SU-DHL-6 (cell line): ENCODE results near the gene SHC3.

ENCODE experiments used
- H2AFZ ChIP-seq: fragments of 200-600 bp; sonication (generic); 2 replicates; pipeline ENCODE4 v1.6.1; 2014; ENCODE audit warnings: low read depth, mild to moderate bottlenecking, moderate library complexity, mixed read lengths, antibody characterized with exemption, low read length; ENCODE audit not compliant: severe bottlenecking
- H3F3A ChIP-seq: fragments of 200-600 bp; shearing (Covaris generic); 2 replicates; pipeline ENCODE4 v1.6.0; 2016; ENCODE audit warnings: antibody characterized with exemption, mild to moderate bottlenecking; ENCODE audit not compliant: insufficient read depth
- H3K27ac ChIP-seq: fragments of 200-600 bp; sonication (generic); 2 replicates; pipeline ENCODE4 v1.5.1; 2016; ENCODE audit warnings: low read depth, mild to moderate bottlenecking, low read length, moderate library complexity, mixed read lengths
- H3K27me3 ChIP-seq: fragments of 200-600 bp; sonication (generic), shearing (Covaris generic); 2 replicates; pipeline ENCODE4 v1.6.0; 2014; ENCODE audit warnings: mild to moderate bottlenecking, low read length
- H3K36me3 ChIP-seq: fragments of 200-600 bp; sonication (generic); 2 replicates; pipeline ENCODE4 v1.6.1; 2014; ENCODE audit warnings: mild to moderate bottlenecking, low read length, mixed read lengths
- H3K4me2 ChIP-seq: fragments of 300-600, 200-600 bp; shearing (Covaris generic), sonication (generic); 2 replicates; pipeline ENCODE4 v1.6.0; 2014; ENCODE audit warnings: low read length, low read depth, mild to moderate bottlenecking; ENCODE audit not compliant: poor library complexity, severe bottlenecking
- H3K4me3 ChIP-seq: fragments of 200-600 bp; sonication (generic); 2 replicates; pipeline ENCODE4 v1.5.1; 2014; ENCODE audit warnings: antibody characterized with exemption, low read length, mild to moderate bottlenecking, mixed read lengths; ENCODE audit not compliant: insufficient read depth, poor library complexity, severe bottlenecking
- H3K79me2 ChIP-seq: fragments of 200-600 bp; sonication (generic); 2 replicates; pipeline ENCODE4 v1.6.1; 2014; ENCODE audit warnings: mild to moderate bottlenecking, low read length, moderate library complexity; ENCODE audit not compliant: insufficient read depth
- H3K9ac ChIP-seq: fragments of 200-600 bp; sonication (generic); 2 replicates; pipeline ENCODE4 v1.7.0; 2014; ENCODE audit warnings: mild to moderate bottlenecking, low read length
- H3K9me2 ChIP-seq: fragments of 200-600 bp; sonication (generic); replicated peaks from 2 replicates; pipeline ENCODE4 v1.6.1; 2014; ENCODE audit warnings: low read length; ENCODE audit not compliant: insufficient read depth
- H3K9me3 ChIP-seq: fragments of 200-600 bp; sonication (generic); 2 replicates; pipeline ENCODE4 v1.6.1; 2014; ENCODE audit warnings: low read length, mixed read lengths; ENCODE audit not compliant: insufficient read depth
- H4K20me1 ChIP-seq: fragments of 200-600 bp; sonication (generic); 2 replicates; pipeline ENCODE4 v1.6.1; 2014; ENCODE audit warnings: low read depth, mild to moderate bottlenecking, antibody characterized with exemption, low read length, moderate library complexity, mixed read lengths
- CTCF ChIP-seq: fragments of 200-600 bp; sonication (generic); IDR thresholded peaks from one replicate; pipeline ENCODE4 v1.5.1; 2017; ENCODE audit warnings: antibody characterized with exemption, mild to moderate bottlenecking, low read length, moderate library complexity; ENCODE audit not compliant: insufficient read depth, poor library complexity, severe bottlenecking
- EZH2phosphoT487 ChIP-seq: fragments of 200-600 bp; sonication (generic), shearing (Covaris generic); conservative IDR thresholded peaks from 2 replicates; pipeline ENCODE4 v1.6.1; 2018; ENCODE audit warnings: mild to moderate bottlenecking, antibody characterized with exemption, low read length, moderate library complexity, mixed read lengths

Gene SHC3

DNA sequence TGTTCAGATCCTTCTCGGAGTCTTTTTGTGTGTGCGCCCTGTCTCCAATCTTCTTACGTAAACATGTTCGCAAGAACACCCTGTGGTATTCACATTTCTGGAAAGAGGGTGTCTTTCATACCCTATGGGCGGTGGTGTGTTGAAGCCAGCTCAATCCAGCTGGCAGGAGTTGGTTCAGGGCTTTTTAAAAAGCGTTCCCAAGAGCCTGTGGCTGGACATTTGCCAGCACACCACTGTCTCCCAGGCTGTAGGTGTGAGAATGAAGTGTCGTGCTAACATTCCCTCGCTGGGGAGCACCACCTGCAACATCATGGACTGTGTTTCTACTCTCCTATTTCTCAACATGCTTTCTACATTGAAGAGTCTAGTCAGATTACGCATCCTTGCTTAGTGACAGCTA is 135.6 kb downstream of the SHC3 start:
- Histone ChIP-seq H3K9ac (no peak overlapping the region), H4K20me1 (no peaks in the 10 kb centered on the region), H3K79me2 (no peaks in the 10 kb centered on the region), H3K4me2 (no peak overlapping the region), H3K27ac (no peak overlapping the region), H3K36me3 (no peaks in the 10 kb centered on the region), H2AFZ (no peak overlapping the region), H3K4me3 (no peak overlapping the region), H3K9me2 (no peaks in the 10 kb centered on the region), H3K9me3 (no peaks in the 10 kb centered on the region), H3F3A (no peaks in the 10 kb centered on the region), H3K27me3 (peaks cover 3% of the 10 kb centered on the region; the same call in 1 of the 2 replicates)
- TF ChIP-seq EZH2phosphoT487 (no peak), CTCF (no peak)

- H3K79me2 ChIP-seq, result no peaks in the 10 kb centered on the region
- H3K9me3 ChIP-seq, result no peaks in the 10 kb centered on the region
- TF ChIP-seq CTCF, result no peak
- TF ChIP-seq EZH2phosphoT487, result no peak
- no peaks in the 10 kb centered on the region for H3K9me2 ChIP-seq
- H3K36me3 ChIP-seq, result no peaks in the 10 kb centered on the region
- no peak overlapping the region for H2AFZ ChIP-seq
- H3K4me2 ChIP-seq, result no peak overlapping the region
- no peaks in the 10 kb centered on the region for H3F3A ChIP-seq
- no peak overlapping the region for H3K27ac ChIP-seq
- peaks cover 3% of the 10 kb centered on the region; the same call in 1 of the 2 replicates for H3K27me3 ChIP-seq
- no peaks in the 10 kb centered on the region for H4K20me1 ChIP-seq
- no peak overlapping the region for H3K9ac ChIP-seq
- no peak overlapping the region for H3K4me3 ChIP-seq
Measured at GRCh38 chr9:89039664-89040063, 139.0 kb downstream of the SHC3 start.

DNA sequence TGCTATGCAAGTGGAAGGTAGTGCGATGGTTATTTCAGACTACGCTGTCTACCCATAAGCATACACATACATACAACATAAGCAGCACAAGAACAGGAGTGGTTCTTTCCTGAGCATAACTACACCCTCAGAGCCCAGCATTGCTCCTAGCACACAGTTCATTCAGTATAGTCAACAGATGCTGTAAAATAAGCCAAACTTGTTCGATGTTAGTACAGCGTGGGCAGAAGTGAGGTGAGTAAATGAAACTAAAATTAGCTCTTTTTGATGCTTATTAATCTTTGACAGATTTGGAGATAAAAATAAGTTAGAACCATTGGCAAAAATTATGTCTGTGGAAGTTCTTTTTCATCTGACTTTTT is 139.5 kb downstream of the SHC3 start:
- Histone ChIP-seq H2AFZ (no peak overlapping the region), H3K27me3 (0 out of 2 replicates have a peak, but pooled peaks cover under 1% of the 10 kb centered on the region), H3K9me3 (no peaks in the 10 kb centered on the region)

More for the DNA sequence above, 139.5 kb downstream of the SHC3 start:
- H3K36me3 ChIP-seq, result no peaks in the 10 kb centered on the region
- no peak overlapping the region for H3K4me2 ChIP-seq
- no peaks in the 10 kb centered on the region for H4K20me1 ChIP-seq
- H3K4me3 ChIP-seq, result no peak overlapping the region
- H3K9ac ChIP-seq, result no peak overlapping the region
- TF ChIP-seq EZH2phosphoT487 (no peak), CTCF (no peak)
- H3K79me2 ChIP-seq, result no peaks in the 10 kb centered on the region
- no peaks in the 10 kb centered on the region for H3F3A ChIP-seq
- H3K27ac ChIP-seq, result no peak overlapping the region
- H3K9me2 ChIP-seq, result no peaks in the 10 kb centered on the region
